ENCODE results near the gene XRCC5.

The XRCC5 gene

DNA sequence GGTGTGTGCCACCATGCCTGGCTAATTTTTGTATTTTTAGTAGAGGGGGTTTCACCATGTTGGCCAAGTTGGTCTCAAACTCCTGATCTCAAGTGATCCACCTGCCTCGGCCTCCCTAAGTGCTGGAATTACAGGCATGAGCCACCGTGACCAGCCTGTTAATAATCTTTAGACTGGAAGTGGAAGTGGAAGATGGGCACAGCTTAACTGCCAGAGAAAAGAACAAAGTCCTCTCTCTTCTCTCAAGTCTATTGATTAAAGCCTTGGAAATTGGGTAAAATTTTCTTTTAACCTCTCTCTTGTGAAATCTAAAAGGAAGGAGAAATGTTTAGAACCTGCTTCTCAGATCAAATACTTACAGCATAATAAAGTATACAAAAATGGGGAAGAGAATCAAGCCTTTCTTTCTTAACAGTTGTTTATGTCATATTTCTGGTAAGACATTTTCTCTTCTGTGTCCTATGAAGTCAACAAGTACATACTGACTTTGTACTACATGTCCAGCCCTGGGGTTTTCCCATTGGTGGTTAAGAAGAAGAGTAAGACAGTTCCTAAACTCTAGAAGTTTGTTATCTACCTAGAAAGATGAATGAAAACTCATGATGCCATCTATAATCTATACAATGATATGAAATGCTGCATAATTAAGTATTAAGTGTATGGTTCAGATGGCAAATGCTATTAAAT, 22.8 kb upstream of the XRCC5 start:
- no peak for DNase-seq

- no peak for DNase-seq
Measured at GRCh38 chr2:216090369-216090786, 18.8 kb upstream of the XRCC5 start.

GRCh38 chr2:216092646-216093045, 16.5 kb upstream of the XRCC5 start:
- DNase-seq: no peak

DNA sequence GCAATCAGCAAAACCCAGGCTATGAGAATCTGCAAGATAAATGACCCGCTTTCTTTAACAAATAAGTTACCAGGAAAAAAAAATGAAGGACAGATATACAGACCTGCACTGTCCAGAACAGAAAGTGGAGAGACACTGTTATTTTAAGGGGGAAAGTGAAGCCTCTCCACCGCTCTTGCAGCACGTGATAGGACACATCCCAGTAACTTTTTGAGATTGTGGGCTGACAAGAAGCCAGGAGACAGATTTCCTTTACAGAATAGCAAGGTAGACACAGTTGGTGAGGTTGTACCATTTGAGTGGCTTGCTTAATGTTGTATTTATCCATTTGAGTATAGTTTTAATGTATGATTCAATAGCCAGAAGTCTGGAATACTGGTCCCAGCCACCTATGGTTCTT, 14.4 kb upstream of the XRCC5 start:
- DNase-seq: no peak

DNA sequence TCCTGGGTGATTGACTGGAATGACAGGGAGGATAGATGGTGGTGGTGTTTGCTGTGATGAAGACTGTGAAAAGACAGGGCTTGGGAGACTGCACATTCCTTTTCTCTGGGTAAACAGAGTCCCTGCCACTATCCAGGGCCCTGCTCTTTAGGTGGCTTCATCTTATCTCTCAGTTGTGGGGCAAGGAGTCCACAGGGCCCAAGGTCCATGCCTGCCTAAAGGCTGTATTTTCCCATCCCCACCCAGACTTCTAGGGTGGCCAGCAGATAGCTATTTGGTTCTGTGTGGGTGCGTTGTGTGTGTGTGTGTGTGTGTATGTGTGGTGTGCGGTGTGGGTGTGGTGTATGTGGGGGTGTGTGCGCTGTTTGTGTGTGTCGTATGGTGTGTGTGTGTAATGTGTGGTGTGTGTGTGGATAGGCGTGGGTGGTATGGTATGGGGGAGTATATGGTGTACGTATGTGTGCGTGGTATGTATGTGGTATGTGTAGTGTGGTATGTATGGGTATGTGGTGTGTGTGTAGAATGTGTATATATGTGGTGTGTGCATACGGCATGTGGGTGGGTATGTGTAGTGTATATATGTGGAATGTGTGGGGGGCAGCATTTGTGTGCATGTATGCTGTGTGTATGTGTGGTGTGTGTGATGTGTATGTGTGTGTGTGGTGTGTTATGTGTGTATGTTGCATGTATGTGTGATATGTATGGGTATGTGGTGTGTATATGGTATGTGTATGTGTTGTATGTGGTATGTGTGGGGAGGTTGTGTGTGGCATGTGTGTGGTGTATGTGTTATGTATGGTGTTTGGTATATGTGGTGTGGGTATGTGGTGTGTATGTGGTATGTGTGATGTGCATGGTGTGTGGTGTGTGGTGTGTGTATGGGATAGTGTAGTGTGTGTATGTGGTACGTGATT, 10.5 kb upstream of the XRCC5 start:
- DNase-seq: no peak

DNA sequence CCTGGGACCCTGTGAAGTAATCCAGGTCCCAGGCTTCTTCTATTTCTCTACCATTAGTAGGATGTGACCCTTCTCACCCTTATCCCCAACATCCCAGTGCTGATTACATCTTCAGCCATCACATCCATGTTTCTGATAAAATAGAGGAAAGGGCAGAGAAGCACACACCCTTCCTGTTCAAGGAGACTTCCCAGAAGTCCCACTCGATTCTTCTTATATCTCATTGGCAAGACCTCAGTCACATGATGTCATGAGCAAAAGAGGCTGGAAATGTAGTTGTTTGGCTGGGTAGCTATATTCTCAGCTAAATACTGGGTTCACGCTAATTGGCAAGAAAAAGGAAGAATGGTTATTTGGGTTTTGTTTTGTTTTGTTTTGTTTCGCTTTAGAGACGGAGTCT, 8.0 kb upstream of the XRCC5 start:
- no peak for DNase-seq

- DNase-seq: no peak
Measured at GRCh38 chr2:216103213-216103612, 5.9 kb upstream of the XRCC5 start.

GRCh38 chr2:216104691-216105090, 4.5 kb upstream of the XRCC5 start:
- DNase-seq: no peak

DNA sequence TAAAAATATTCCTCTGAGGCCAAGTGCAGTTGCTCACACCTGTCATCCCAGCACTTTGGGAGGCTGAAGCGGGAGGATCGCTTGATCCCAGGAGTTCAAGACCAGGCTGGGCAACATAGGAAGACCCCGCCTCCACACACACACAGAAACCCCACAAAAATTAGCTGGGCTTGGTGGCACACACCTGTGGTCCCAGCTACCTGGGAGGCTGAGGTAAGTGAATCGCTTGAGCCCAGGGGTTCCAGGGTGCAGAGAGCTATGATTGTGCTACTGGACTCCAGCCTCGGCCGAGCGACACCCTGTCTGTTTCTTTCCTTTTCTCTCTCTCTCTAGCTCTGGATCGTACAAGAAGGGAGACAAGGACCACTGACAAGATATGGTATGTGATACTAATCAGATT, 1.8 kb upstream of the XRCC5 start:
- DNase-seq: no peak

GRCh38 chr2:216107760-216108159, 1.4 kb upstream of the XRCC5 start:
- no peak for DNase-seq

- peak; percentile 63 for DNase-seq
Measured at GRCh38 chr2:216108310-216108966, 710 bp upstream of the XRCC5 start.

DNA sequence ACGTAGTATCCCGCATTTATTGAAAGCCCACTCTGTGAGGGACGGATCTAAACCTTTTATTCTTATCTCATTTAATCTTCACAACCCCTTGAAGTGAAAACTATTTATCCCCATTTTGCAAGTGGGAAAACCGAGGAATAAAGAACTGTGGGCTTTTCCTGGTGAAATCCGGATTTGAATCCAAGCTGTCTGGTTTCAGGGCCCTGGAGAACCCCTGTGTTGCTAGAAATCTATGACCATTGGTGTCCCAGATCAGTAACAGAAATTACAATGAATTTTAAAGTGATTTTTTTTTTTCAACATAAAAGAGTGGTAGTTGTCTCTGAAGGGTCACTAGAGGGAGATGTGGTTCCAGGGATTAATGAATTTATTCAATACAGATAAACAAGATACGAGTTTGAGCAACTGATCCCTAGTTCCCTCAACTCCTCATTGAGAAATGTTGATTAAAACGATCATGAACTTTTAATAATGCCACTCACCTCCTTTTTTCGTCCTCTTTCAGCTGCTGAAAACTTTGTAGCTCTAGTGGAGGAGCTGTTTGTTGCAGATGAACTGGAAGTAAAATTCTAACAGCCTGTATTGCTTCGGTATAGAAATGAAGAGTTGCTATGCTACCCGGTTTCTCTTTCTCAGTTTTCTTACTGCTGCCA, 940 bp downstream of the XRCC5 start:
- DNase-seq: peak; percentile 83

GRCh38 chr2:216110620-216111019, 1.5 kb downstream of the XRCC5 start:
- DNase-seq: no peak

DNA sequence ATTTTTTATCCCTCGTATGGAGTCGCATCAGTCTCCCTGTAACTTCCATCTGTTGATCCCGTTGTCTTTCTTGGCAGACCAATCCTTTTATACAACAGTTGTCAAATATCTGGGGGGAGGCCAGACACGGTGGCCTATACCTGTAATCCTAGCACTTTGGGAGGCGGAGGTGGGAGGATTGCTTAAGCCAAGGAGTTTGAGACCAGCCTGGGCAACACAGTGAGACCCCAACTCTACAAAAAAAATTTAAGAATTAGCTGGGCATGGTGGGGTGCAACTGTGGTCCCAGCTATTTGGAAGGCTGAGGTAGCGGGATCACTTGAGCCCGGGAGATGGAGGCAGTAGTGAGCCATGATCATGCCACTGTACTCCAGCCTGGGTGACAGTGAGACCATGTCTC, 2.0 kb downstream of the XRCC5 start:
- DNase-seq: no peak

DNA sequence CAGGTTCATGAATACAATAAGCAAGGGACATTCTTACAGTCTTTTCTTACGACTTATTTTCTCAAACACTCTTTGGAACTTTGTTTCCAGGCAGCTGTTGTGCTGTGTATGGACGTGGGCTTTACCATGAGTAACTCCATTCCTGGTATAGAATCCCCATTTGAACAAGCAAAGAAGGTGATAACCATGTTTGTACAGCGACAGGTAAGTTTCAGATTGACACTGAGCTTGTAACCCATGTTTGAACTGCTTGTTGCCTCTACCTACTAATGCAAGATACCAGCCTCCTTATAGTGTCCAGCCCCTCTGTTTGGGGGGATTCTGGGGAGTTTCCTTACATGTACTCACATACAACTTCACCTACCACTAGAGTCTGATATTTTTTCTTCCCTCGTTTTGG, 3.8 kb downstream of the XRCC5 start:
- no peak for DNase-seq

- no peak for DNase-seq
Measured at GRCh38 chr2:216113572-216113971, 4.4 kb downstream of the XRCC5 start.

GRCh38 chr2:216114382-216114713, 5.2 kb downstream of the XRCC5 start:
- DNase-seq: no peak

GRCh38 chr2:216114714-216115531, 5.8 kb downstream of the XRCC5 start:
- peak; percentile 100 for DNase-seq

- DNase-seq: no peak
Measured at GRCh38 chr2:216116418-216116817, 7.3 kb downstream of the XRCC5 start.

GRCh38 chr2:216117561-216118340, 8.6 kb downstream of the XRCC5 start:
- DNase-seq: no peak

DNA sequence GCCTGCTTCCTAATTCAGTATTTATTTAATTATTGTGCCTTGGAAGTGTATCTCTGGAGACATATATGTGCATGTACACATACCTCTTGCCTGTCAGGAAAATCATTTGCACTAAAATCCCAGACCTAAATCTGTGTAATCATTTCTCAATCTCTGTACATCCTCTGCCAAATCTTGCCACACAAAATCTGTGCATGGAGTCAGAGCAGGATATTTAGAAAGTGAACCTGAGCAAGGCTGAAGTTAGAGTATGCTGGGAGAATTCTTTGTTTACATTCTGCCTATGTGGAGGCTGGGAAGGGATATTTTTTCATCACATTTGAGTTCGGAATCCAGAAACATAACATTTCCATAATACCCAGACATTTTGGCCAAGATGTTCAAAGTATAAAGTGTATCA, 9.3 kb downstream of the XRCC5 start:
- no peak for DNase-seq

DNA sequence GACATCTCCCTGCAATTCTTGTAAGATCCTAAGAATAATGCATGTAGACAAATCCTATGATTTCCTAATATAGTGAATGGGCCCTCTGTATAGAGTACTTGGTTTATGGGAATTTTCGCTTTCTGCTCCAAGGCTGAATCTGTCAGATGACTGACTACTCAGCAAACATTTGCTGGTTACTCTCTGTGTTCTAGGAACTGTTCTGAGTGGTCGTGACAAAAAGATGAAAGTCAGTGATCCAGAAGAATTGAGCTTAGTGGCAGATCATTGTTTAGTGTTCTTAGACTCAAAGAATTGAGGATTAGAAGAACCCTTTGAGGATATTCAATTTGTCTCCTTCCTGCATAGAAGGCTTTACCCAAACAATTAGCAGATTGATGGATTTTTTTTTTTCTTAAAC, 10.0 kb downstream of the XRCC5 start:
- DNase-seq: no peak
